Measurements from ENCODE around the gene PDCD1. TPM values are rescaled to one million over a fixed set of nuclear protein-coding genes. Genes with fewer than 3 reads are reported as not detected.

The PDCD1 gene
- total and polyA plus RNA-seq, 2 experiments from 2014 or later, result 0.44 TPM; not detected in 1

- Histone ChIP-seq H4K20me1 (ENCODE audit: insufficient read depth, poor library complexity, severe bottlenecking) (no peaks in the 10 kb centered on the region), H3K9me3 (ENCODE audit: low read depth) (no peaks in the 10 kb centered on the region), H3K4me2 (no peak overlapping the region), H3K4me1 (ENCODE audit: insufficient read depth) (peaks cover 7% of the 10 kb centered on the region), H3K4me3 (no peak overlapping the region), H3K79me2 (no peaks in the 10 kb centered on the region), H3K9me2 (replicated peaks; ENCODE audit: insufficient read depth) (no peaks in the 10 kb centered on the region), H3K36me3 (replicated peaks; ENCODE audit: insufficient read depth, low read depth) (no peaks in the 10 kb centered on the region), H3K27ac (no peak overlapping the region), H2AFZ (no peak overlapping the region), H3K27me3 (no peaks in the 10 kb centered on the region)
- DNase-seq (ENCODE audit: low spot score), result no peak
- WGBS (ENCODE audit: low lambda C conversion rate, missing lambda C conversion rate), result 72% methylated on average over 2 of the region's 9 CpGs
- TF ChIP-seq CTCF (IDR thresholded peaks at IDR 0.05; ENCODE audit: poor library complexity) (no peak), EZH2 (IDR thresholded peaks at IDR 0.05; ENCODE audit: borderline replicate concordance) (no peak), EZH2phosphoT487 (IDR thresholded peaks at IDR 0.05; ENCODE audit: low read depth, severe bottlenecking, unreplicated experiment) (no peak)
These were observed 332 bp upstream of the PDCD1 start for GRCh38 chr2:241859017-241859435.

- 93% methylated on average over 18 of the region's 18 CpGs for WGBS (ENCODE audit: low lambda C conversion rate, missing lambda C conversion rate)
- Histone ChIP-seq H3K36me3 (replicated peaks; ENCODE audit: insufficient read depth, low read depth) (no peaks in the 10 kb centered on the region), H3K4me2 (no peak overlapping the region)
These were observed 1.0 kb downstream of the PDCD1 start for GRCh38 chr2:241857572-241858121.

GRCh38 chr2:241857041-241857541 lies 1.6 kb downstream of the PDCD1 start:
- no peak overlapping the region for H3K4me3 ChIP-seq
- no peaks in the 10 kb centered on the region for H3K79me2 ChIP-seq
- peaks cover 7% of the 10 kb centered on the region for H3K4me1 ChIP-seq (ENCODE audit: insufficient read depth)
- no peak overlapping the region for H3K27ac ChIP-seq
- no peaks in the 10 kb centered on the region for H3K9me3 ChIP-seq (ENCODE audit: low read depth)
- no peaks in the 10 kb centered on the region for H4K20me1 ChIP-seq (ENCODE audit: insufficient read depth, poor library complexity, severe bottlenecking)
- no peaks in the 10 kb centered on the region for H3K36me3 ChIP-seq (replicated peaks; ENCODE audit: insufficient read depth, low read depth)
- 91% methylated on average over 28 of the region's 28 CpGs for WGBS (ENCODE audit: low lambda C conversion rate, missing lambda C conversion rate)
- H3K27me3 ChIP-seq, result no peaks in the 10 kb centered on the region
- H2AFZ ChIP-seq, result no peak overlapping the region
- no peak for TF ChIP-seq EZH2 (IDR thresholded peaks at IDR 0.05; ENCODE audit: borderline replicate concordance)
- H3K9me2 ChIP-seq (replicated peaks; ENCODE audit: insufficient read depth), result no peaks in the 10 kb centered on the region
- DNase-seq (ENCODE audit: low spot score), result no peak
- H3K4me2 ChIP-seq, result no peak overlapping the region

More at GRCh38 chr2:241857572-241858121, 1.0 kb downstream of the PDCD1 start:
- Histone ChIP-seq H3K79me2 (no peaks in the 10 kb centered on the region), H3K4me3 (no peak overlapping the region), H3K27me3 (no peaks in the 10 kb centered on the region), H3K4me1 (ENCODE audit: insufficient read depth) (peaks cover 7% of the 10 kb centered on the region), H3K27ac (no peak overlapping the region), H4K20me1 (ENCODE audit: insufficient read depth, poor library complexity, severe bottlenecking) (no peaks in the 10 kb centered on the region), H3K9me3 (ENCODE audit: low read depth) (no peaks in the 10 kb centered on the region), H2AFZ (no peak overlapping the region), H3K9me2 (replicated peaks; ENCODE audit: insufficient read depth) (no peaks in the 10 kb centered on the region)
- TF ChIP-seq CTCF (IDR thresholded peaks at IDR 0.05; ENCODE audit: poor library complexity) (no peak), EZH2phosphoT487 (IDR thresholded peaks at IDR 0.05; ENCODE audit: low read depth, severe bottlenecking, unreplicated experiment) (no peak), EZH2 (IDR thresholded peaks at IDR 0.05; ENCODE audit: borderline replicate concordance) (no peak)
- DNase-seq (ENCODE audit: low spot score), result no peak

- WGBS (ENCODE audit: low lambda C conversion rate, missing lambda C conversion rate), result 90% methylated on average over 20 of the region's 20 CpGs
- Histone ChIP-seq H3K9me3 (ENCODE audit: low read depth) (no peaks in the 10 kb centered on the region), H3K79me2 (no peaks in the 10 kb centered on the region), H3K4me3 (no peak overlapping the region), H3K27ac (no peak overlapping the region), H3K9me2 (replicated peaks; ENCODE audit: insufficient read depth) (no peaks in the 10 kb centered on the region), H3K4me2 (no peak overlapping the region), H4K20me1 (ENCODE audit: insufficient read depth, poor library complexity, severe bottlenecking) (no peaks in the 10 kb centered on the region), H3K36me3 (replicated peaks; ENCODE audit: insufficient read depth, low read depth) (no peaks in the 10 kb centered on the region), H2AFZ (no peak overlapping the region), H3K27me3 (no peaks in the 10 kb centered on the region), H3K4me1 (ENCODE audit: insufficient read depth) (peaks cover 7% of the 10 kb centered on the region)
- no peak for DNase-seq (ENCODE audit: low spot score)
- no peak for TF ChIP-seq EZH2phosphoT487 (IDR thresholded peaks at IDR 0.05; ENCODE audit: low read depth, severe bottlenecking, unreplicated experiment)
These were observed 2.7 kb downstream of the PDCD1 start for GRCh38 chr2:241855888-241856422.
